Middle frontal gyrus (tissue), 1 donor: ENCODE data around the gene MYO9A.
"Not testable (repeated sequence)": the region's sequence is repeated elsewhere in the genome, so short reads cannot be mapped to it uniquely, and the experiment has no call there.

Experiments used
- DNase-seq: peaks from one replicate; pipeline ENCODE4 v3.0.0-alpha.2; 2015; ENCODE audit warnings: low spot score; ENCODE audit errors: extremely low spot score

The MYO9A gene

GRCh38 chr15:72136170-72137051 lies 18.5 kb upstream of the MYO9A start:
- no peak for DNase-seq

DNA sequence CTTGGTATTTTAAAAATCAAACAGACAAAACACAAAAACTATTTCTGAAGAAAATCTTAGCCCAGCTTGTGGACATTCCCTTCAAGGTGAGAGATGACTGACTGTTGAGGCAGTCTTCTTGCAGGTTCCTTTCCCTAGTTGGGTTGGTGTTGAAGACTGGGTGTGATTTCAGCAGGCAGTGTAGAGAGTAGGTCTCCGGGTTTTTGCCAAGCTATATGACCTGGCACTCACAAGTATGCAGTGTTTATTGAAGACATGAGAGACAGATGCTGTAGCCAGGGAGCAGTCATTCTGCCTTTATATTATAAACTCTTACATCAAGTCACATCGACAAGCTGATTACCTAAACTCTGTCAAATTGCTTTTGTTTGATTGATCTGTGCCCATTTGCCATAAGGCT lies 17.8 kb upstream of the MYO9A start:
- DNase-seq = no peak

DNA sequence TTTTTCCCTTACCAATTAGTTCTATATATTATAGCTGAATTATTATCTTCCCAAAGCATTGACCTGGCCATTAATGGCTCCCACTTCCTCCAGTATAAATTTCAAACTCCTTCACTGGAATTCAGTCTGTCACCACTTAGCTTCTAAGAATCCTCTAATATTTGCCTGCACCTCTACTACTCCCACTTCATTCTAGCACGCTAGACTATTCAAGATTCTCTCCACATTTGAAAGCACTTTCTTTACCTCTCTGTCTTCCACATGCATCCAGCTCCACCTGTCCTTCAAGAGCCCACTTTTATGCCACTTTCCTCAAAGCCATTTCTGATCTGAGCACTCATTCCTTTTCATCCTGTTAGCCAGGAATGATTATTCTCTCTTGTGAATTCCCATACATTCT lies 15.3 kb upstream of the MYO9A start:
- no peak for DNase-seq

DNA sequence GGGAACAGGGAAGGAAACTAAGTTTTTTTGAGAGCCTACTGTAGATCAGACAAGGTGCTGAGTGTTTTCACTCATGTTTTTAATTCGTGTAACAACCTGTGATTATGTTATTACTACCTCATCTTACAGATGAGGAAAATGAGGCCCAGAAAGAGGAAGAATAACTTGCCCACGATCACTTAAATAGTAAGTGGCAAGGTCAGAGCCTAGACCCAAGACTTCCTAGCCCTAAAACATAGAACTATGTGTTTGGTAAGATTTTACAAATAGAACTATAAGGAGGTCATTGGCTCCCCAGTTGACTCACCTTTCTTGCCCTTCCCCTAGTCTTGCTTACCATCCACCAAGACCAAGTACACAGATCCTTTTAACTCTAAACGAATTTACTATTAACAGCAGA lies 14.0 kb upstream of the MYO9A start:
- DNase-seq = no peak

DNA sequence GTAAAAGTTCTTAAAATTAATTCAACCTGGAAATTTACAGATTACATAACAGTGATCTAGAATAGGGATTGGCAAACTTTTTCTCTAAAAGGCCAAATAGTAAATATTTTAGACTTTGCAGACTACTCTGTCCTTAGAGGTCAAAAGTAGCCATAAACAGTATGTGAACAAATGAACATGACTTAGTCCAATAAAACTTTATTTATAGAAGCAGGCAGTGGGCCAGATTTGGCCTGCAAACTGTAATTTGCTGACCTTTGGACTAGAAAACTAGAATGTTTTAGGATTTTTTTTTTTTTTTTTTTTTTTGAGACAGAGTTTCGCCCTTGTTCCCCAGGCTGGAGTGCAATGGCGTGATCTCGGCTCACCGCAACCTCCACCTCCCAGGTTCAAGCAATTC lies 12.3 kb upstream of the MYO9A start:
- no peak for DNase-seq

DNA sequence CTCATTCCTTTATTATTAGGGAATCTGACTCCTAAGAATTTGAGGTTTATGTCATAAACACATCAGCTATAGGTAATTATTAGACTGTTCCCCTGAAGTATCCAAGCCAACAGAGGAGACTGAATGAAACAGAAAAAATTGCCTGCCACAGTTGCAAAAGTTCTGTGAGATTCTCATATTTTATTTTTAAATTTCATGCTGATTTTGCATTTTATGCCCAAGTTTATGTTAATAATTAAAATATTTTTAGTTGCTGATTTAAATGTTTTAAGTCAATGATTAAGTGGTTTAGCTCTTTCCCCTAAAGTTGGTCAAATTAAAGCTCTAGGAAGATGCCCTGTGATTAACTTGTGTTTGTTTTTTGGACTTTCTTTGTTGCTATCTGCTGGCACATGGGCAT lies 10.4 kb upstream of the MYO9A start:
- DNase-seq = no peak

- no peak for DNase-seq
Measured at GRCh38 chr15:72127724-72128322, 9.9 kb upstream of the MYO9A start.

DNA sequence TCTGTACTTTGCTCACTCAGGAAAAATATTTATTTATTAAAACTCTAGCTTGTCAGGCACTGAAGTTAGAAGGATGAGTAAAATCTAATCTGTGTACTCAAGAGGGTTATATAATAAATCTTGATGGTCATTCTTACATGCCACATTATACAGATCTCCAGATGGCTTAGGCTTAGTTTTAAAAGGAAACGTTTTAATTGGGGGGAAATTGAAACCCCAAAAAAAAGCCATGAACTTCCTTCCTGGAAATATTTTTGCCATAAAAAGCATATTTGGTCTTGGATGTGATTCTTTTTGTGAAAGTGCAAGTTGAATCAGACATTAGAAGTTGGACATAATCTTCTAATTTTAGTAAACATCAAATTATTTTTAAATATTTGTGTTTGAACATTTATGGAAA lies 6.3 kb upstream of the MYO9A start:
- DNase-seq = no peak

DNA sequence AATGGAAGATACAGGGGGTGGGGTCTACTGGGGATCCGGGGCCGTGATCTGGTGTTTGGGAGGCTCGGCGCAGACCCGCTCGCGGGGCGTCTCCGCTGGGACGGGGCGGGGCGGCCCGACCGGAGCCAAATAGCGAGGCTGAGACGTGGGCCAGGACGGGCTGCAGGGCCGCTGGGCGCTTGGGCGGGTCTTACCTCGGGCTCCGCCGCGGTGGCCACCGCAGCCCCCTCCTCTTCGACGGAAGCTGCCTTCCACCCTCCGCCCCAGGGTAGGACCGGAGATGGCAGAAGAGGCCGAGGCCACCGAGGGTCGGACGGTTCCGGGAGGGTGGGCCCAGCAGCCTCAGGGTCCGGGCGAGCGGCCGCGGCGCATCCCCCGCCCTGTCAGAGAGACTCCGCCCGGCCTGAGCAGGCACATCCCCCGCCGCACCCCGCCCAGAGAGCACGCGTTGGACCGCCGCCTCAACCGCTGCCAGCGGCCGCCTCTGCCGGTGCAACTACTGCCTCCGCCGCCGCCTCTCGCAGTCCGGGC lies 399 bp downstream of the MYO9A start:
- no peak for DNase-seq

DNA sequence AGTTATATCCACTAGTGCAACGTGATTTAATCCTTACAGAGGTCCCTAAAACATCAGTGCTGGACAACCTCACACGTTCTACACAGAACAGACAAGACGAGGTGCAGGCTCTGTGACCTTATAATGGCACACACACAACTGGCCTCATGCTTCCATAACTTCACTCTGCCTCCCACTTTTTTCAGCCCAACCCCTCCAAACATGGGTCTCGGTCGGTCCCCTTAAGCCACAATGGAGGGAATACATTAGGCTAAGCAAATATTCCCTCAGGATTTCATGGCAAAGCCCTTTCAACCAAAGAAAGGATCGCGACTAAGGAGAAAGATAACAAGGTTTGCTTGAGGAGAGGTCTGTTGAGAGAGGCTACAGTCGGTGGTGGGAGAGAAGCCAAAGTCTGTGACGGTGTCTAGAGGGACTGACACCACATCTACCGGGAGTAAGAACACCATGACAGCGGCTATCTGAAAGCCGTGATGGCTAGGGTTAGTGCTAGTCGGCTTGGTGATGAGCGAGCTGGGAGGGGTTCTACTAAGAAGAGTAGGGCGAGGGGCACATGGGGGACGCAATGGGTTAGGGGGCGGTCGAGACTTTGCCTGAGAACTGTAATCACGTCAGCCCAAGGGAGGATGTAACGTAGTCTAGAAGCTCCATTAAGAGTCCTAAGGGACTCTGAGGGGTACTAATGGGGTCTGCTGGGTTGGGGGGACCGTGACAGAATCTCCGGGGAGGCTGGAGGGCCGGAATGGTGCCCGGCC lies 1.0 kb downstream of the MYO9A start:
- no peak for DNase-seq

DNA sequence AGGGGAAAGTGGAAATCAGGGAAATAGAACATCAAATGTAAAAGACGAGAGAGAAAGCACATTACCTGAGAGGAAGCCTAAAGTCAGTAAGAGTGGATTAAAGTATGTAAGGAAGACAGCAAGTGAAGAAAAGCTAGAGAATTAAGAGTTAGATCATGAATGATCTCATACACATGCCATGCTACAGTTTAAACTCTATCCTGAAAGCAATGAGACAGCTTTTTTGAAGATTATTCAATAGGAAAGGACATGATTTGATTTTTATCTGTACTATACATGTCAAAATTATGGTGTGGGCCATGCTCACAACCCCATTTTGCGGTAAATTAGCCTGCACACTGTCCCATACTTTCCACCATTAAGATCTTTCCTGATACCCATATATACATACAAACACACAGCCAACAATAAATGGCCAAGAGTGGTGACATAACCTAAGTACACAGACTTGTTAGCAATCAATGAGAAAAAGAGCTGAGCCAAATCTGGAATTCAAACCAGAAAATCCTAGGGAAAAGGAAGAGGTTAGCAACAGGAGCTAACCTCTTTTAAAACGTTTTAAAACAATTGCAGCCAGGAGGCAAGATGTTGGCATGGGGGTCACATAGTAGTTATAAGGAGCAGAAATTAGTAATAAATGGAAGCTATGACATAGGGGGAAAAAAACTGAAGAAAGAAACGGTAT lies 4.5 kb downstream of the MYO9A start:
- no peak for DNase-seq

DNA sequence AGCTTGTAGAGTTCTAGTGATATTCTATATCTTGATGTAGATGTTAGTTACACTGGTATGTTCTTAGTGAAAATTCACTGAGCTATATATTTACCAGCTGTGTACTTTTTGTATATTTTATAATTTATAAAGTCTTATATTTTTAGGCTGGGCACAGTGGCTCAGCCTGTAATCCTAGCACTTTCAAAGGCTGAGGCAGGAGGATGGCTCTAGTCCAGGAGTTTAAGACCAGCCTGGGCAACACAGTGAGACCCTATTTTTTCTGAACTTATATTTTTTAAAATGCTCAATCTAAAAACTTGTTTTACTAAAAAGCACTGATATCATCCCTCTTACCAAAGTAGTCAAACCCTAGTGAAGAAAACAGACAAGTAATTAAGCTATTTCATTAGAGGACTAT lies 5.1 kb downstream of the MYO9A start:
- DNase-seq = no peak

GRCh38 chr15:72112116-72112515 lies 5.8 kb downstream of the MYO9A start:
- DNase-seq = no peak

DNA sequence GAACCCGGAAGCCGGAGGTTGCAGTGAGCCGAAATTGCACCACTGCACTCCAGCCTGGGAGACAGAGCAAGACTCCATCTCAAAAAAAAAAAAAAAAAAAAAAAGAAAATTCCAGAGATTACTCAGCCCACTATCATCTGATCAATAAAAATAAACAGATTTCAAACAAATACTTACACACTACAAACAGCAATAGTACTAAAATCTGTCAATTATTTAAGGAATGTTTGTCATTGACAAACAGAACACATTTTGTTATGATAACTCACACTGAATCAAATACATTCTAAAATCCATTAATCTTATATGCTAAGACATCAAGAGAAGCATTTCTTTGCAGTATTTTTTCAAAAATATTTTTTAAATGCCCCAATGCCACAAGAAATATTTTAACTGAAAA lies 7.6 kb downstream of the MYO9A start:
- no peak for DNase-seq

- DNase-seq = no peak
Measured at GRCh38 chr15:72106068-72106467, 11.9 kb downstream of the MYO9A start.

DNA sequence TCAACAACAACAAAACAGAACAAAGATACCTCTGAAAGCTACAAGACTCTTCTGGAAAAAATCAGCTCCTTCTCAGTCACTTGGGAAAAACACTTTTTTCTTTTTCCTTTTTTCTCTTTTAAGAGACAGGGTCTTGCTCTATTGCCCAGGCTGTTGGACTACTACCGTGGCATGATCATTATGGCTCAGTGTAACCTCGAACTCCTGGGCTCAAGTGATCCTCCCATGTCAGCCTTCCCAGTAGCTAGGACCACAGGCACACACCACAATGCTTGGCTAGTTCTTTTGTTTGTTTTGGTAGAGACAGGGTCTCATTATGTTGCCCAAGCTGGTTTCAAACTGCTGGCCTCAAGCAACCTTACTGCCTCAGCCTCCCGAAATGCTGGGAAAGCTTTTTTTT lies 12.8 kb downstream of the MYO9A start:
- no peak for DNase-seq

GRCh38 chr15:72100551-72100950 lies 17.4 kb downstream of the MYO9A start:
- DNase-seq = not testable (repeated sequence)

DNA sequence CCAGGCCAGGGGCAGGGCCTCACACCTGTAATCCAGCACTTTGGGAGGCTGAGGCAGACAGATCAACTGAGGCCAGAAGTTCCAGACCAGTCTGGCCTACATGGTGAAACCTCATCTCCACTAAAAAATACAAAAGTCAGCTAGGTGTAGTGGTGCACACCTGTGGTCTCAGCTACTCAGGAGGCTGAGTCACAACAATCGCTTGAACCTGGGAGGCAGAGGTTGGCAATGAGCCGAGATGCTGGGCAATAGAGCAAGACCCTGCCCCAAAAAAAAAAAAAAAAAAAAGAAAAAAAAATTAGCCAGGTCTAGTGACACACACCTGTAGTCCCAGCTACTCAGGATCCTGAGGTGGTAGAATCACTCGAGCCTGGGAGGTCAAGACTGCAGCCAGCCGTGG lies 18.8 kb downstream of the MYO9A start:
- DNase-seq = no peak

- no peak for DNase-seq
Measured at GRCh38 chr15:72098040-72098439, 19.9 kb downstream of the MYO9A start.

DNA sequence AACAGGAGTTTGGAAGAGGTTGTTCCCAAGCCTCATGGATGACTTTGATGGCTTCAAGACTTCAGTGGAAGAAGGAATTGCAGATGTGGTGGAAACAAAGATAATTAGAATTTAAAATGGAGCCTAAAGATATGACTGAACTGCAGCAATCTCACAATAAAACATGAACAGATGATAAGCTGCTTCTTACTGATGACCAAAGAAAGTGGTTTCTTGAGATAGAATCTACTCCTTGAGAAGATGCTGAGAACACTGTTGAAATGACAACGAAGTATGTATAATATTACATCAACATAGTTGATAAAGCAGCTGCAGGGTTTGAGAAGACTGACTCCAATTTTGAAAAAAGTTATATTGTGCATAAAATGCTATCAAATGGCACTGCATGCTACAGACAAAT lies 21.2 kb downstream of the MYO9A start:
- no peak for DNase-seq

GRCh38 chr15:72092691-72093090 lies 25.3 kb downstream of the MYO9A start:
- no peak for DNase-seq

- DNase-seq = no peak
Measured at GRCh38 chr15:72092006-72092405, 25.9 kb downstream of the MYO9A start.
